ENCODE results near the gene IQCC.

Gene IQCC

GRCh38 chr1:32195972-32196823, 9.3 kb upstream of the IQCC start:
- no peak for DNase-seq

- DNase-seq = no peak
Observed at GRCh38 chr1:32197074-32197473, 8.4 kb upstream of the IQCC start.

GRCh38 chr1:32197837-32198236, 7.6 kb upstream of the IQCC start:
- DNase-seq = no peak

GRCh38 chr1:32198237-32199042, 7.0 kb upstream of the IQCC start:
- DNase-seq = no peak

GRCh38 chr1:32199043-32199716, 6.3 kb upstream of the IQCC start:
- DNase-seq = no peak

GRCh38 chr1:32199717-32200072, 5.8 kb upstream of the IQCC start:
- no peak for DNase-seq

- peak in 1 of 4 experiments; percentile 16 for DNase-seq
Observed at GRCh38 chr1:32200226-32201010, 5.1 kb upstream of the IQCC start, which contains the start of gene CCDC28B. CCDC28B (plus strand) TSS chr1:32200595; CDS start chr1:32201936, 1,341 bp downstream.

GRCh38 chr1:32201011-32201855, 4.2 kb upstream of the IQCC start:
- DNase-seq = peak; percentile 42 to 60 (median 50)

- DNase-seq = no peak
Observed at GRCh38 chr1:32204943-32205361, 519 bp upstream of the IQCC start.

GRCh38 chr1:32208469-32208868, 3.0 kb downstream of the IQCC start:
- no peak for DNase-seq

- DNase-seq = no peak
Observed at GRCh38 chr1:32208891-32209328, 3.4 kb downstream of the IQCC start, which contains the start of gene DCDC2B. DCDC2B (plus strand) TSS chr1:32209089; CDS start chr1:32209094, 5 bp downstream.

GRCh38 chr1:32215629-32216480, 10.4 kb downstream of the IQCC start:
- peak; percentile 15 to 27 (median 18) for DNase-seq

- no peak for DNase-seq
Observed at GRCh38 chr1:32216566-32216965, 11.1 kb downstream of the IQCC start.

GRCh38 chr1:32219022-32219421, 13.6 kb downstream of the IQCC start:
- no peak for DNase-seq

GRCh38 chr1:32220746-32221580, 15.5 kb downstream of the IQCC start:
- DNase-seq = no peak

- no peak for DNase-seq
Observed at GRCh38 chr1:32221581-32221979, 16.1 kb downstream of the IQCC start.

GRCh38 chr1:32221980-32222755, 16.7 kb downstream of the IQCC start, which contains the start of the genes EIF3I and TMEM234:
EIF3I (plus strand) TSS chr1:32222407; CDS start chr1:32222442, 35 bp downstream.
TMEM234 (minus strand) TSS chr1:32222353; CDS start chr1:32222322, 31 bp downstream.
- DNase-seq = peak; percentile 75 to 83 (median 79)

GRCh38 chr1:32223683-32224082, 18.2 kb downstream of the IQCC start:
- no peak for DNase-seq
